Measurements from ENCODE around the gene NDUFA5. TPM values are rescaled to one million over a fixed set of nuclear protein-coding genes. Genes with fewer than 3 reads are reported as not detected.
A peak's percentile ranks its signal among the peaks of the same experiment; 100 is the strongest.

Gene NDUFA5
- total and polyA plus RNA-seq, 12 donors = 123 to 491 (median 281) TPM

- H3K27ac ChIP-seq = no peak overlapping the region
- intact Hi-C loops (cut with DNase I) = loop anchor here in 8 of 10 donors (5.0 to 10.0 kb wide), 5 partner anchors 177 to 377 kb away; no protein-coding TSS in a partner anchor
- WGBS, 2 donors = 87 to 94% methylated on average over 1 of the region's 1 CpG
- no peak overlapping the region for H3K4me3 ChIP-seq
- H3K27me3 ChIP-seq = no peaks in the 10 kb centered on the region
- no peaks in the 10 kb centered on the region for H3K9me3 ChIP-seq
- TF ChIP-seq CTCF (IDR thresholded peaks at IDR 0.05) = no peak
- DNase-seq (no peak), ATAC-seq (no peak)
- H3K36me3 ChIP-seq = no peaks in the 10 kb centered on the region
- peaks cover 0 to 6% (median 0%) of the 10 kb centered on the region in 9 donors for H3K4me1 ChIP-seq
Measured at GRCh38 chr7:123498031-123498430, 59.6 kb downstream of the NDUFA5 start.

DNA sequence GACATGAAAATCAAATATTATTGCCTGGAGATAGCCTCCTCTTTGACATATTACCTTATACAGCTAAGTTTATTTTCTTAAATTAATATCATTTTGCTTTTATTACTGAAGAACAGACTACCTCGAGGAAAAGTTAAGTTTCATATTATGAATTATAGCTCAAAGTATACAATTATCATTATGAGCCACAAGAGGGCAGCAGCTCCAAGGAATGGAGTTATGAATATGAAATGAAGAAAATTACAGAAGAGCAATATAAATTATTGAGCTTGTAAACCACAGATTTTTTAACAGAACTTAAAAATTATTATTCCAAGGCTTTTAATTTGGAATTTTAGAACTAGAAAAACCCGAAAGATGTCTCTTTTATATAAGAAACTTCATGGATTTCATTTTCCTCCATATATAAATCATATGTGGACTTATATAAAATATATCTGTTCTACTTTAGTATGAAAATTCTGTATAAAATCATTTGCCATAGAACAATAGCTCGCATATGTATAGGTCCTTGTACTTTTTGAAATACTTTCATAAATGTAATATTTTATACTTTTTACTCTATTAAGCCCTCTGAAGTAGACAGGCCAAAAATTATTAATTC lies 63.3 kb downstream of the NDUFA5 start:
- intact Hi-C loops (cut with DNase I) = loop anchor here in 9 of 10 donors (2.0 to 10.0 kb wide), 8 partner anchors 41 to 381 kb away; partner anchors contain the start of gene IQUB (in 1 of the 9)
- Histone ChIP-seq H3K36me3 (no peaks in the 10 kb centered on the region), H3K4me1 (peaks cover 0 to 6% (median 0%) of the 10 kb centered on the region in 9 donors), H3K9me3 (peaks cover 0 to 14% (median 0%) of the 10 kb centered on the region in 11 donors), H3K27ac (no peak overlapping the region), H3K4me3 (no peak overlapping the region), H3K27me3 (no peaks in the 10 kb centered on the region)
- WGBS, 2 donors = 7 to 9% methylated on average over 3 of the region's 3 CpGs
- DNase-seq (peak in 1 of 2 donors; percentile 26), ATAC-seq (no peak)
- TF ChIP-seq CTCF (IDR thresholded peaks at IDR 0.05) = peak; percentile 49 to 90 (median 82)

- WGBS, 2 donors = 79 to 83% methylated on average over 3 of the region's 3 CpGs
Measured at GRCh38 chr7:123492485-123492884, 65.1 kb downstream of the NDUFA5 start.

More at GRCh38 chr7:123492485-123492884, 65.1 kb downstream of the NDUFA5 start:
- DNase-seq (no peak), ATAC-seq (no peak)
- Histone ChIP-seq H3K36me3 (no peaks in the 10 kb centered on the region), H3K27ac (no peak overlapping the region), H3K4me3 (no peak overlapping the region), H3K4me1 (peaks cover 0 to 6% (median 0%) of the 10 kb centered on the region in 9 donors), H3K9me3 (peaks cover 0 to 18% (median 0%) of the 10 kb centered on the region in 11 donors), H3K27me3 (no peaks in the 10 kb centered on the region)
- TF ChIP-seq CTCF (IDR thresholded peaks at IDR 0.05) = no peak
- intact Hi-C loops (cut with DNase I) = loop anchor here in 9 of 10 donors (2.0 to 10.0 kb wide), 8 partner anchors 44 to 382 kb away; no protein-coding TSS in a partner anchor

Other genes starting within 250 kb of the NDUFA5 start
- gene IQUB, start 23.2 kb downstream of the NDUFA5 start, total RNA-seq = under 1 TPM; 0.17 to 0.83 (median 0.53) TPM
- gene IQUB, start 23.2 kb downstream of the NDUFA5 start, polyA plus RNA-seq = under 1 TPM; 0.13 to 0.15 TPM
- 10 to 100 TPM; 24.8 to 80.6 (median 55.8) TPM for gene ASB15, start 44.0 kb upstream of the NDUFA5 start, total RNA-seq
- gene ASB15, start 44.0 kb upstream of the NDUFA5 start, polyA plus RNA-seq = 10 to 100 TPM in 1 of 2 donors, under 1 TPM in 1; 0.99 to 20.3 TPM
- gene LMOD2, start 98.0 kb upstream of the NDUFA5 start, total RNA-seq = 1,000 to 10,000 TPM in 6 of 10 donors, 100 to 1,000 TPM in 4; 195 to 2,841 (median 1,290) TPM
- gene LMOD2, start 98.0 kb upstream of the NDUFA5 start, polyA plus RNA-seq = 100 to 1,000 TPM; 115 to 281 TPM
- gene WASL, start 191.2 kb upstream of the NDUFA5 start, total RNA-seq = 10 to 100 TPM; 21.6 to 30.0 (median 25.2) TPM
- gene WASL, start 191.2 kb upstream of the NDUFA5 start, polyA plus RNA-seq = 10 to 100 TPM; 10.7 to 15.0 TPM

All from heart right ventricle (tissue), 16 donors.